ENCODE measurements around the gene ASIP. TPM values are rescaled to one million over a fixed set of nuclear protein-coding genes. Genes with fewer than 3 reads are reported as not detected.

ASIP gene
- total and polyA plus RNA-seq, 4 donors = 0.39 to 0.62 TPM; not detected in 2

- H3K4me3 ChIP-seq (ENCODE audit: low read depth in 1 of 3, low read length in 3 of 3) = no peak overlapping the region
- H3K4me1 ChIP-seq (ENCODE audit: control insufficient read depth in 4 of 4, insufficient read depth in 4 of 4, low read length in 3 of 4) = no peaks in the 10 kb centered on the region
- no peak for DNase-seq (ENCODE audit: low spot score)
- 98% methylated on average over 3 of the region's 3 CpGs for WGBS
- H3K36me3 ChIP-seq (ENCODE audit: control insufficient read depth in 4 of 4, insufficient read depth in 3 of 4, low read depth in 1 of 4, low read length in 3 of 4) = no peaks in the 10 kb centered on the region
- no peaks in the 10 kb centered on the region for H3K27me3 ChIP-seq (ENCODE audit: control insufficient read depth in 4 of 4, insufficient read depth in 4 of 4, low read length in 3 of 4)
- TF ChIP-seq JUND (IDR thresholded peaks at IDR 0.05) (no peak), MAX (IDR thresholded peaks at IDR 0.05) (no peak), GABPA (IDR thresholded peaks at IDR 0.05 in 1 of 2, conservative IDR thresholded peaks at IDR 0.05 in 1 of 2) (no peak), ZBTB33 (IDR thresholded peaks at IDR 0.05) (no peak), NR2F2 (IDR thresholded peaks at IDR 0.05) (no peak), TAF1 (conservative IDR thresholded peaks at IDR 0.05) (no peak), YY1 (IDR thresholded peaks at IDR 0.05) (no peak)
- no peak overlapping the region for H3K27ac ChIP-seq (ENCODE audit: low read depth in 1 of 2, low read length in 2 of 2)
- no peaks in the 10 kb centered on the region for H3K9me3 ChIP-seq (ENCODE audit: control insufficient read depth in 4 of 4, low read length in 3 of 4)
- no peak overlapping the region for H3K9ac ChIP-seq (ENCODE audit: low read depth in 1 of 2, low read length in 2 of 2)
Measured at GRCh38 chr20:34243377-34243776, 2.2 kb downstream of the ASIP start.

GRCh38 chr20:34246126-34246626 lies 5.0 kb downstream of the ASIP start:
- Histone ChIP-seq H3K9me3 (ENCODE audit: control insufficient read depth in 4 of 4, low read length in 3 of 4) (no peaks in the 10 kb centered on the region), H3K36me3 (ENCODE audit: control insufficient read depth in 4 of 4, insufficient read depth in 3 of 4, low read depth in 1 of 4, low read length in 3 of 4) (no peaks in the 10 kb centered on the region), H3K27ac (ENCODE audit: low read depth in 1 of 2, low read length in 2 of 2) (no peak overlapping the region), H3K9ac (ENCODE audit: low read depth in 1 of 2, low read length in 2 of 2) (no peak overlapping the region), H3K4me1 (ENCODE audit: control insufficient read depth in 4 of 4, insufficient read depth in 4 of 4, low read length in 3 of 4) (no peaks in the 10 kb centered on the region), H3K27me3 (ENCODE audit: control insufficient read depth in 4 of 4, insufficient read depth in 4 of 4, low read length in 3 of 4) (no peaks in the 10 kb centered on the region), H3K4me3 (ENCODE audit: low read depth in 1 of 3, low read length in 3 of 3) (no peak overlapping the region)
- WGBS = 91% methylated on average over 2 of the region's 2 CpGs
- TF ChIP-seq ZBTB33 (IDR thresholded peaks at IDR 0.05) (no peak), NR2F2 (IDR thresholded peaks at IDR 0.05) (no peak), CTCF (IDR thresholded peaks at IDR 0.05; ENCODE audit: low read depth, low read length, missing input control) (no peak), MAX (IDR thresholded peaks at IDR 0.05) (no peak), EGR1 (IDR thresholded peaks at IDR 0.05; ENCODE audit: low read depth in 2 of 2) (no peak), FOXA2 (IDR thresholded peaks at IDR 0.05) (no peak), HNF4G (IDR thresholded peaks at IDR 0.05) (no peak), TAF1 (conservative IDR thresholded peaks at IDR 0.05) (no peak)
- DNase-seq (ENCODE audit: low spot score) = no peak

GRCh38 chr20:34249291-34249690 lies 8.1 kb downstream of the ASIP start:
- H3K9ac ChIP-seq (ENCODE audit: low read depth in 1 of 2, low read length in 2 of 2) = no peak overlapping the region
- no peaks in the 10 kb centered on the region for H3K27me3 ChIP-seq (ENCODE audit: control insufficient read depth in 4 of 4, insufficient read depth in 4 of 4, low read length in 3 of 4)
- H3K9me3 ChIP-seq (ENCODE audit: control insufficient read depth in 4 of 4, low read length in 3 of 4) = no peaks in the 10 kb centered on the region
- WGBS = 81% methylated on average over 6 of the region's 6 CpGs
- no peak for TF ChIP-seq MAX (IDR thresholded peaks at IDR 0.05)
- TF ChIP-seq FOXA2 (IDR thresholded peaks at IDR 0.05) = no peak
- TF ChIP-seq YY1 (IDR thresholded peaks at IDR 0.05) = no peak
- TF ChIP-seq EGR1 (IDR thresholded peaks at IDR 0.05; ENCODE audit: low read depth in 2 of 2) = no peak
- TF ChIP-seq FOXA1 (IDR thresholded peaks at IDR 0.05) = no peak
- no peak for TF ChIP-seq GABPA (IDR thresholded peaks at IDR 0.05 in 1 of 2, conservative IDR thresholded peaks at IDR 0.05 in 1 of 2)
- no peak for TF ChIP-seq JUND (IDR thresholded peaks at IDR 0.05)
- no peak for TF ChIP-seq NR2F2 (IDR thresholded peaks at IDR 0.05)
- TF ChIP-seq RXRA (IDR thresholded peaks at IDR 0.05) = no peak
- no peak for TF ChIP-seq CTCF (IDR thresholded peaks at IDR 0.05; ENCODE audit: low read depth, low read length, missing input control)
- DNase-seq (ENCODE audit: low spot score) = no peak
- H3K27ac ChIP-seq (ENCODE audit: low read depth in 1 of 2, low read length in 2 of 2) = no peak overlapping the region
- H3K36me3 ChIP-seq (ENCODE audit: control insufficient read depth in 4 of 4, insufficient read depth in 3 of 4, low read depth in 1 of 4, low read length in 3 of 4) = no peaks in the 10 kb centered on the region
- no peaks in the 10 kb centered on the region for H3K4me1 ChIP-seq (ENCODE audit: control insufficient read depth in 4 of 4, insufficient read depth in 4 of 4, low read length in 3 of 4)
- no peak overlapping the region for H3K4me3 ChIP-seq (ENCODE audit: low read depth in 1 of 3, low read length in 3 of 3)
